K562 (cell line): ENCODE measurements around the gene SP4. TPM values are rescaled to one million over a fixed set of nuclear protein-coding genes. Genes with fewer than 3 reads are reported as not detected.

ENCODE experiments used
- ARID2 ChIP-seq: fragments of 450-650 bp; IDR thresholded peaks from 2 replicates; pipeline ENCODE4 v1.6.1; 2017; ENCODE audit warnings: antibody characterized with exemption, mild to moderate bottlenecking
- DPF2 ChIP-seq: fragments of 450-650 bp; IDR thresholded peaks from 2 replicates; pipeline ENCODE4 v1.6.1; 2016
- FOSL1 ChIP-seq: fragments of 200-800 bp; sonication (Bioruptor generic); conservative IDR thresholded peaks from 2 replicates; pipeline ENCODE4 v1.6.1; 2016; ENCODE audit warnings: missing genetic modification characterization, missing compliant biosample characterization
- L3MBTL2 ChIP-seq: fragments of 450-650 bp; IDR thresholded peaks from 2 replicates; pipeline ENCODE4 v1.6.1; 2016; ENCODE audit warnings: mild to moderate bottlenecking, moderate library complexity
- PHF21A ChIP-seq: fragments of 450-650 bp; IDR thresholded peaks from 2 replicates; pipeline ENCODE4 v1.6.1; 2017; ENCODE audit warnings: low read depth, borderline replicate concordance
- SMAD1 ChIP-seq: fragments of 150-350 bp; IDR thresholded peaks from 2 replicates; pipeline ENCODE4 v1.6.1; 2014; ENCODE audit warnings: low read length, low read depth; ENCODE audit not compliant: partially characterized antibody
- ZEB2 ChIP-seq: fragments of 450-650 bp; IDR thresholded peaks from 2 replicates; pipeline ENCODE4 v1.6.1; 2016
- ZNF551 ChIP-seq: fragments of 250-450 bp; sonication (Bioruptor Pico); IDR thresholded peaks from 2 replicates; pipeline ENCODE4 v1.5.0; 2021; ENCODE audit warnings: mild to moderate bottlenecking, moderate library complexity
- ZNF57 ChIP-seq: fragments of 450-650 bp; formaldehyde crosslinking; IDR thresholded peaks from 2 replicates; pipeline ENCODE4 v1.4.0; 2020; ENCODE audit warnings: mild to moderate bottlenecking, moderate library complexity
- polyA plus RNA-seq, 8 experiments: library from polyadenylated mRNA; depleted of rRNA in 4 of 8; stranded (reverse) in 5 of 8; unstranded in 3 of 8; fragments of >200 nt; fragmentation: Nextera tagmentation in 2 of 8; fragmentation: Illumina TruSeq in 1 of 8; extraction: Ambion mirVana in 2 of 8; extraction: Trizol in 1 of 8; gene quantifications; 2 replicates each; pipeline versions ENCODE4 v1.2.1 to v1.2.3, GENCODE V29; 2011 to 2014; ENCODE audit warnings: inconsistent platforms in 1 of 8, missing spikeins in 1 of 8
- total RNA-seq, 7 experiments: library from RNA; depleted of rRNA in 6 of 7; stranded (reverse); fragments of >200 nt in 6 of 7; fragmentation: Illumina TruSeq in 2 of 7; extraction: Trizol in 2 of 7; gene quantifications; 2 replicates each; pipeline versions ENCODE4 v1.2.1 to v1.2.3, GENCODE V29; 2011 to 2021; ENCODE audit warnings: low replicate concordance in 1 of 7
- TF ChIP-seq, protein P1 (sequence below), 2 experiments: fragments of 450-650 bp in 1 of 2; sonication (generic) in 1 of 2; formaldehyde crosslinking in 1 of 2; IDR thresholded peaks; 2 replicates each; pipeline versions ENCODE4 v1.7.1 to v1.9.0; 2016 to 2022; ENCODE audit warnings: inconsistent platforms in 1 of 2, mild to moderate bottlenecking in 1 of 2, missing genetic modification reagents in 1 of 2
- TF ChIP-seq, protein P2 (sequence below), 2 experiments: fragments of 450-650 bp in 1 of 2; sonication (generic) in 1 of 2; formaldehyde crosslinking; conservative IDR thresholded peaks; 2 replicates each; pipeline versions ENCODE4 v1.4.0 to v1.8.1; 2020 to 2022; ENCODE audit warnings: mild to moderate bottlenecking in 1 of 2, missing genetic modification reagents in 1 of 2
- TF ChIP-seq, protein P3 (sequence below): sonication (generic); formaldehyde crosslinking; IDR thresholded peaks from 2 replicates; pipeline ENCODE4 v1.8.0; 2022; ENCODE audit warnings: missing genetic modification reagents, mild to moderate bottlenecking, borderline replicate concordance
- TF ChIP-seq, protein P4 (sequence below), 2 experiments: IDR thresholded peaks; 2 replicates each; pipeline ENCODE4 v1.6.1; 2012; ENCODE audit warnings: improper control_type of control experiment in 2 of 2, low read depth in 2 of 2, low read length in 2 of 2, borderline replicate concordance in 1 of 2

Gene SP4
- total and polyA plus RNA-seq, 9 of the 15 experiments (the other 6 are each of a cell fraction or from before 2014, with no cell fraction given): 2.4 to 9.4 (median 4.5) TPM

DNA sequence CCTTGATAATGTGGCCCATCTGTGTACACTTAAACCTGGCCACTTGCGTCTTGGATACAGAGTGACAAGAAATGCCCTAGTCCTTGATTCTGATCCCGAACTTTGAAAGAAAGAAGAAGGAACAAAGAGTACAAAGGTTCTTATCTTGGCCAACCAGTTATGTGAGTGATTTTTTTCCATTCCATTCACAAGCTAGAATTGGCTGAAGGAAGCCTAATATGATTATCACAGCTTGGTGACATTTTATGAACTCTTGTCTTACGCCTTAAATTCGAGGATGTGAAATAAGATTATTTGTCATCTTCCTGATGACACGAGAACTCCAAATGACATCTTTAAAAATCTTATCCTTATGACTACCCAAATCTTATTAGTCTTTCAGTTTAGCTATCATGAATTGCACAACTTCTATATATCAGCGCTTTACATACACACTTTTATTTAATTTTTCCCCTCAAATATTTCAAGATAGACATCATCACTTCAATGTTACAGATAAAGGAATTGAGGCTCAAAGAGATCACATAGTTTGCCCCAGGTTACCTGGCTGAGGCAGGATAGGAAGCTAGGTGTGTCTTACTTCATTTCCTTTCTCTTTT lies 13.0 kb upstream of the SP4 start (continued):
- TF ChIP-seq, protein P1, sequence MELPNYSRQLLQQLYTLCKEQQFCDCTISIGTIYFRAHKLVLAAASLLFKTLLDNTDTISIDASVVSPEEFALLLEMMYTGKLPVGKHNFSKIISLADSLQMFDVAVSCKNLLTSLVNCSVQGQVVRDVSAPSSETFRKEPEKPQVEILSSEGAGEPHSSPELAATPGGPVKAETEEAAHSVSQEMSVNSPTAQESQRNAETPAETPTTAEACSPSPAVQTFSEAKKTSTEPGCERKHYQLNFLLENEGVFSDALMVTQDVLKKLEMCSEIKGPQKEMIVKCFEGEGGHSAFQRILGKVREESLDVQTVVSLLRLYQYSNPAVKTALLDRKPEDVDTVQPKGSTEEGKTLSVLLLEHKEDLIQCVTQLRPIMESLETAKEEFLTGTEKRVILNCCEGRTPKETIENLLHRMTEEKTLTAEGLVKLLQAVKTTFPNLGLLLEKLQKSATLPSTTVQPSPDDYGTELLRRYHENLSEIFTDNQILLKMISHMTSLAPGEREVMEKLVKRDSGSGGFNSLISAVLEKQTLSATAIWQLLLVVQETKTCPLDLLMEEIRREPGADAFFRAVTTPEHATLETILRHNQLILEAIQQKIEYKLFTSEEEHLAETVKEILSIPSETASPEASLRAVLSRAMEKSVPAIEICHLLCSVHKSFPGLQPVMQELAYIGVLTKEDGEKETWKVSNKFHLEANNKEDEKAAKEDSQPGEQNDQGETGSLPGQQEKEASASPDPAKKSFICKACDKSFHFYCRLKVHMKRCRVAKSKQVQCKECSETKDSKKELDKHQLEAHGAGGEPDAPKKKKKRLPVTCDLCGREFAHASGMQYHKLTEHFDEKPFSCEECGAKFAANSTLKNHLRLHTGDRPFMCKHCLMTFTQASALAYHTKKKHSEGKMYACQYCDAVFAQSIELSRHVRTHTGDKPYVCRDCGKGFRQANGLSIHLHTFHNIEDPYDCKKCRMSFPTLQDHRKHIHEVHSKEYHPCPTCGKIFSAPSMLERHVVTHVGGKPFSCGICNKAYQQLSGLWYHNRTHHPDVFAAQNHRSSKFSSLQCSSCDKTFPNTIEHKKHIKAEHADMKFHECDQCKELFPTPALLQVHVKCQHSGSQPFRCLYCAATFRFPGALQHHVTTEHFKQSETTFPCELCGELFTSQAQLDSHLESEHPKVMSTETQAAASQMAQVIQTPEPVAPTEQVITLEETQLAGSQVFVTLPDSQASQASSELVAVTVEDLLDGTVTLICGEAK (IDR thresholded peaks at IDR 0.05): no peak
- TF ChIP-seq, protein P1 (CRISPR knock-in tag; IDR thresholded peaks at IDR 0.05): no peak
- TF ChIP-seq DPF2 (peak; percentile 41; the same call in 1 of the 2 replicates), ARID2 (no peak), ZNF551 (CRISPR knock-in tag) (no peak), L3MBTL2 (no peak), FOSL1 (tag) (peak; percentile 52), SMAD1 (no peak), PHF21A (no peak), ZNF57 (CRISPR knock-in tag) (no peak), ZEB2 (no peak)
- TF ChIP-seq, protein P2, sequence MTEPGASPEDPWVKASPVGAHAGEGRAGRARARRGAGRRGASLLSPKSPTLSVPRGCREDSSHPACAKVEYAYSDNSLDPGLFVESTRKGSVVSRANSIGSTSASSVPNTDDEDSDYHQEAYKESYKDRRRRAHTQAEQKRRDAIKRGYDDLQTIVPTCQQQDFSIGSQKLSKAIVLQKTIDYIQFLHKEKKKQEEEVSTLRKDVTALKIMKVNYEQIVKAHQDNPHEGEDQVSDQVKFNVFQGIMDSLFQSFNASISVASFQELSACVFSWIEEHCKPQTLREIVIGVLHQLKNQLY (CRISPR knock-in tag; conservative IDR thresholded peaks at IDR 0.05): no peak
- TF ChIP-seq, protein P3, sequence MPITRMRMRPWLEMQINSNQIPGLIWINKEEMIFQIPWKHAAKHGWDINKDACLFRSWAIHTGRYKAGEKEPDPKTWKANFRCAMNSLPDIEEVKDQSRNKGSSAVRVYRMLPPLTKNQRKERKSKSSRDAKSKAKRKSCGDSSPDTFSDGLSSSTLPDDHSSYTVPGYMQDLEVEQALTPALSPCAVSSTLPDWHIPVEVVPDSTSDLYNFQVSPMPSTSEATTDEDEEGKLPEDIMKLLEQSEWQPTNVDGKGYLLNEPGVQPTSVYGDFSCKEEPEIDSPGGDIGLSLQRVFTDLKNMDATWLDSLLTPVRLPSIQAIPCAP (CRISPR knock-in tag): no peak
- TF ChIP-seq, protein P4, sequence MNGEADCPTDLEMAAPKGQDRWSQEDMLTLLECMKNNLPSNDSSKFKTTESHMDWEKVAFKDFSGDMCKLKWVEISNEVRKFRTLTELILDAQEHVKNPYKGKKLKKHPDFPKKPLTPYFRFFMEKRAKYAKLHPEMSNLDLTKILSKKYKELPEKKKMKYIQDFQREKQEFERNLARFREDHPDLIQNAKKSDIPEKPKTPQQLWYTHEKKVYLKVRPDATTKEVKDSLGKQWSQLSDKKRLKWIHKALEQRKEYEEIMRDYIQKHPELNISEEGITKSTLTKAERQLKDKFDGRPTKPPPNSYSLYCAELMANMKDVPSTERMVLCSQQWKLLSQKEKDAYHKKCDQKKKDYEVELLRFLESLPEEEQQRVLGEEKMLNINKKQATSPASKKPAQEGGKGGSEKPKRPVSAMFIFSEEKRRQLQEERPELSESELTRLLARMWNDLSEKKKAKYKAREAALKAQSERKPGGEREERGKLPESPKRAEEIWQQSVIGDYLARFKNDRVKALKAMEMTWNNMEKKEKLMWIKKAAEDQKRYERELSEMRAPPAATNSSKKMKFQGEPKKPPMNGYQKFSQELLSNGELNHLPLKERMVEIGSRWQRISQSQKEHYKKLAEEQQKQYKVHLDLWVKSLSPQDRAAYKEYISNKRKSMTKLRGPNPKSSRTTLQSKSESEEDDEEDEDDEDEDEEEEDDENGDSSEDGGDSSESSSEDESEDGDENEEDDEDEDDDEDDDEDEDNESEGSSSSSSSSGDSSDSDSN (IDR thresholded peaks at IDR 0.05; ENCODE audit: borderline replicate concordance in 1 of 2, low read depth in 2 of 2, low read length in 2 of 2): no peak
